HG03575 (cell line): ENCODE measurements around the gene PRAMEF17.
"Not testable (repeated sequence)": the region's sequence is repeated elsewhere in the genome, so short reads cannot be mapped to it uniquely, and the experiment has no call there.

ENCODE experiments used
- ATAC-seq: cut with Tn5 transposase; IDR thresholded peaks from one replicate; pipeline ENCODE4 v1.9.1; 2021; ENCODE audit not compliant: unreplicated experiment, insufficient number of reproducible peaks, low FRiP score; ENCODE audit errors: extremely low read depth

The PRAMEF17 gene, protein sequence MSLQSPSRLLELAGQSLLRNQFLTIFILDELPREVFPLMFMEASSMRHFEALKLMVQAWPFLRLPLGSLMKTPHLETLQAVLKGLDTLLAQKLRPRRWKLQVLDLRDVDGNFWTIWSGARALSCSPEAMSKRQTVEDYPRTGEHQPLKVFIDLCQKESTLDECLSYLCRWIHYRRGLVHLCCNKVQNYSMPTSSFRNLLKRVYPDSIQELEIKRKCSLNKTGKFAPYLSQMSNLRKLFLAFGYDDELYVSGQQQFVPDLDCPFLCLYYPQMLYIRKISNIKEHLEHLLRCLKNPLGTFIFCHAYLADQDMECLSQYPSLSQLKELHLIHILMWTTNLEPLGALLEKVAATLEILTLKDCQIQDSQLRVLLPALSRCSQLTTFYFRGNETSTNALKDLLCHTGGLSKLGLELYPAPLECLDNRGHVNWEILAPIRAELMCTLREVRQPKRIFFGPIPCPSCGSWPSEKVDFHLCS

GRCh38 chr1:13389332-13389731 lies at the start of gene PRAMEF17:
Gene PRAMEF17, plus strand, starts transcription at chr1:13389632. Its CDS starts 26 bp downstream, at chr1:13389658.
- not testable (repeated sequence) for ATAC-seq

- ATAC-seq: not testable (repeated sequence)
Measured at GRCh38 chr1:13342496-13342895, 46.9 kb upstream of the PRAMEF17 start.

DNA sequence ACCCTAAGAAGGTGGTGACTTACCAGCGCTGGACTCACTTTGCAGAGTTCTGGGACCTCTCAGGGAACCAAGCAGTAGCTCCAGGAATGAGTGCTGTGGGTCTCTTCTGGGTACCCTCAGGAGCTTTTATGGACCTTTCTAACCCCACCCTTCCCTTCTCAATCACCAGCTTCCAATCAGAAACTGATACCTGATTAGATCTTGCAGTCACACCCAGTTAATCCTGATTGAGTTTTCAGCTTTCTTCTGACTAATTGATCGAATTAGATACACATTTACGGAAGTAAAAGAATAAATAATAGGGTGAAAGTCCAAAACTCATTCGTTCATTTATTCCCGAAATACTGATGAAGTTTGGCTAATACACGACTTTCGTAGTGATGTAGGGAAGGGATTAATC lies 42.4 kb upstream of the PRAMEF17 start, which contains the start of gene PRAMEF14:
Gene PRAMEF14 (minus strand): TSS at position 101 of the 400 bp plus-strand sequence. CDS start 1,820 bp downstream, outside the sequence.
- not testable (repeated sequence) for ATAC-seq

DNA sequence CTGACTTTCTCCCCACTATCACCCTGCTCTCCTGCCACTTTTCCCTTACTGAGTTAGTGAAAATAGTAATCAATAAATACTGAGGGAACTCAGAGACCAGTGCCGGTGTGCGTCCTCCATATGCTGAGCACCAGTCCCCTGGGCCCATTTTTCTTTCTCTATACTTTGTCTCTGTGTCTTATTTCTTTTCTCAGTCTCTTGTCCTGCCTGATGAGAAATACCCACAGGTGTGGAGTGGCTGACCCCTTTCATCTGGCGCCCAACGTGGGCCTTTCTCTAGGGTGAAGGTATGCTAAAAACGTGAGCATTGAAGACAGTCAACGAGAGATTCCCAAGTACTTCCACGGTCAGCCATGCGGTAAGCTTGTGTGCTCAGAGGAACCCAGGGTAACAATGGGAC lies 36.0 kb upstream of the PRAMEF17 start:
- not testable (repeated sequence) for ATAC-seq

- not testable (repeated sequence) for ATAC-seq
Measured at GRCh38 chr1:13354475-13354874, 35.0 kb upstream of the PRAMEF17 start.

DNA sequence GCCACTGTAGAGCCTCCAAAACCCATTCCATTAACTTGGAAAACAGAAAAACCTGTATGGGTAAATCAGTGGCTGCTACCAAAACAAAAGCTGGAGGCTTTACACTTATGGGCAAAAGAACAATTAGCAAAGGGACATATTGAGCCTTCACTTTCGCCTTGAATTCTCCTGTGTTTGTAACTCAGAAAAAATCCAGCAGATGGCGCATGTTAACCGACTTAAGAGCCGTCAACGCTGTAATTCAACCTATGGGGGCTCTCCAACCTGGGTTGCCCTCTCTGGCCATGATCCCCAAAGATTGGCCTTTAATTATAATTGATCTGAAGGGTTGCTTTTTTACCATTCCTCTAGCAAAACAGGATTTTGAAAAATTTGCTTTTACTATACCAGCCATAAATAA lies 32.7 kb upstream of the PRAMEF17 start:
- not testable (repeated sequence) for ATAC-seq

DNA sequence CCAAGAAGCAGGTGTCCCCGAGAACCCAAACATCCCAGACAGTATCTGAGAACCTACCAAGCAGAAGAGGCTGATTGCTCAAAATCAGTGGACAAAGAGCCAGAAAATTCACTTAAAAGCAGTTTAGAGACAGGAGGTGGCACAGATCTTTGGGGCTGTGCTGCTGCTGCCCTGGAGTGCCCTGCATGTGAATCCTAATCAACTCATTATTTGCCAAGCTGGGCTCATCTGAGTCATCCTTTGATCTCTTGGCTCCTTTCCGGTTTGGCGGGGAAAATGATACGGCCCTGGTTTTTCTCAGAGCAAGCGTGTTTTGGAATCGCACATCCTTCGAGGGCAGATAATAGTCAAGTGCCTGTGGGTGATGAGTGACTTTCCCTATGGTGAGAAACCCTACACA lies 27.1 kb upstream of the PRAMEF17 start:
- ATAC-seq: not testable (repeated sequence)

GRCh38 chr1:13364928-13365327 lies 24.5 kb upstream of the PRAMEF17 start:
- not testable (repeated sequence) for ATAC-seq

- ATAC-seq: not testable (repeated sequence)
Measured at GRCh38 chr1:13366536-13366935, 22.9 kb upstream of the PRAMEF17 start.

- ATAC-seq: not testable (repeated sequence)
Measured at GRCh38 chr1:13368544-13368943, 20.9 kb upstream of the PRAMEF17 start.

DNA sequence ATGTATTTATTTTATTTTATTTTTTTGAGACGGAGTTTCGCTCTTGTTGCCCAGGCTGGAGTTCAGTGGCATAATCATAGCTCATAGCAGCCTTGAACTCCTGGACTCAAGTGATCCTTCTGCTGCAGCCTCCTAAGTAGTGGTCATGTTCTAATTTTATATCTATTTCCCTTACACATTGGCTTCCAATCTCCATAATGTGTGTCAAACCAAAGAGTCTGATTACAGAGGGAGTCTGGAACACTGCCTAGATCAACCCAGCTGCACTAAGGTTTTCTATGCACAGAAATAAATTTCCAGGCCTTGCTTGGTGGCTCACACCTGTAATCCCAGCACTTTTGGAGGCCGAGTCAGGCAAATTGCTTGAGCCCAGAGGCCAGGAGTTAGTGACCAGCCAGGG lies 10.4 kb upstream of the PRAMEF17 start:
- ATAC-seq: not testable (repeated sequence)

DNA sequence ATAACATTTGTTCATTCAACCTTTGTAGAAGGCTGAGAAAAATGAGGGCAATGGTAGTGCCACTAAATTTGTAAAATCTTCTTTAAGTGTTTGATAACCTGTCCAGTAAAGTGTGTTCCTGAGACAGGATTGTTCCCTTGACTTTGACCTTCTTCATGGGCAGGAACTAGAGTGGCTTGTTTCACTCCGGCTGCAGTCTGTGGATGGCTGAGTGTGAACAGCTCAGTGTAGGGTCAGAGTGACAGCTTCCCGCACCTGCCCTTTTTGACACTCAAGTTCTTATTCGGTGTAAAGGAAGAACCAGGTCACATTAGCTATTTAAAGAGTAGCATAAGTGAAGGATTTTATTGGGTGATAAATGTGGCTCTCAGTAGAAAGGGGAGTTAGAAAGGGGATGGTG lies 9.1 kb upstream of the PRAMEF17 start:
- not testable (repeated sequence) for ATAC-seq

DNA sequence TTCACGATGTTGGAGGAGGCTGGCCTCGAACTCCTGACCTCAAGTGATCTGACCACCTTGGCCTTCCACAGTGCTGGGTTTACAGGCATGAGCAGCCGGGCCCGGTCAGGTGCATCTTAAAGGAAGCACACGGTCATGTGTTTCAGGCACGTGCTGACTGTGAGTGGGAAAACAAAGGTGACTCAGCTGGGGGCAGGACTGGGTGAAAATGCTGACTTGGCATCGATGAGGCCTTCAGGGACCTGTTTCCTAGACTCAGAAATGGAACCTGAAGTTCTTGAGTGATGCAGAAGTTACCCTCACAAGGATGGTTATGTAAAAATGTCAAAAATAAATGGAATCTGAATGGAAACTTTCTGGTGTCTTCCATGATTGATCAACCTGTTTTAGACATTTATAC lies 3.6 kb downstream of the PRAMEF17 start:
- not testable (repeated sequence) for ATAC-seq

- ATAC-seq: not testable (repeated sequence)
Measured at GRCh38 chr1:13394761-13395160, 5.3 kb downstream of the PRAMEF17 start.

DNA sequence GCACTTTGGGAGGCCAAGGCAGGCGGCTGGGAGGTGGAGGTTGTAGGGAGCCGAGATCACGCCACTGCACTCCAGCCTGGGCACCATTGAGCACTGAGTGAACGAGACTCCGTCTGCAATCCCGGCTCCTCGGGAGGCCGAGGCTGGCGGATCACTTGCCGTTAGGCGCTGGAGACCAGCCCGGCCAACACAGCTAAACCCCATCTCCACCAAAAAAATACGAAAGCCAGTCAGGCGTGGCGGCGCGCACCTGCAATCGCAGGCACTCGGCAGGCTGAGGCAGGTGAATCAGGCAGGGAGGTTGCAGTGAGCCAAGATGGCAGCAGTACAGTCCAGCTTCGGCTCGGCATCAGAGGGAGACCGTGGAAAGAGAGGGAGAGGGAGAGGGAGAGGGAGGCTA lies 5.9 kb downstream of the PRAMEF17 start:
- ATAC-seq: not testable (repeated sequence)

DNA sequence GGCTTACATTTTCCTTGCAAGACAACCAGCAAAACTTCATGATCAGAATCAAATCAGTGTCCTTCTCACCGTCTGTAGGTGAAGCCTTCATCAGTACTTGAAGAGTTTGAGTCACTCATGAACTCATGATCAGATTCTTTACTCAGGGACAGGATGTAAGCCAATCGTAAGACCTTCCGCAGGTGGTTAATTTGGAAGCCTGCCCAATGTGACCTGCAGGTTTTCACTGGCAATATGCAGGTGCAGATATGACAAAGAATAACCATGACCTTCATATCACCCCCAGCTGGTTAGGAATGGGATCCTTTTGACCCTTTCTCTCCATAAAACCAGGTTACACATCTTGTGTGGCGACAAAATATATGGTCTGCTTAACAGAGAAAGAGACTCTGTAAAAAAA lies 18.4 kb downstream of the PRAMEF17 start:
- no peak for ATAC-seq

DNA sequence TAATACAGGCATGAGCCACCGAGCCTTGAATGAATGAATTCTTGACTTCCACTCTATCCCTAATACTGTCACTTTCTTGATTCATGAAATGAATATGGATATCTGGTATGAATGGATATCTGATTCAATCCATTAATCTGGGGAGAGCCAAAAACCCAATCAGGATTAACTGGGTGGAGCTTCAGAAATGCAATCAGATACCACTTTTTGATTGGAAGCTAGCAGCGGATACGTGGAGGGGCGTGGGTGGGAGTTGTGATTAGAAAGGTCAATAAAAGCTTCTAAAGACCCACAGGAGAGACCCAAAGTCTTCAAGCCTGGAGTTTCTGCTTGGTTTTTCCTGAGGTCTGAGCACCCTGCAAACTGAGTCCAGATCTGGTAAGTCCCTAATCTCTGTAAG lies 20.7 kb downstream of the PRAMEF17 start, which contains the start of gene PRAMEF20:
Gene PRAMEF20 (plus strand): TSS at position 301 of the 400 bp plus-strand sequence. CDS start 5,905 bp downstream, outside the sequence.
- not testable (repeated sequence) for ATAC-seq

DNA sequence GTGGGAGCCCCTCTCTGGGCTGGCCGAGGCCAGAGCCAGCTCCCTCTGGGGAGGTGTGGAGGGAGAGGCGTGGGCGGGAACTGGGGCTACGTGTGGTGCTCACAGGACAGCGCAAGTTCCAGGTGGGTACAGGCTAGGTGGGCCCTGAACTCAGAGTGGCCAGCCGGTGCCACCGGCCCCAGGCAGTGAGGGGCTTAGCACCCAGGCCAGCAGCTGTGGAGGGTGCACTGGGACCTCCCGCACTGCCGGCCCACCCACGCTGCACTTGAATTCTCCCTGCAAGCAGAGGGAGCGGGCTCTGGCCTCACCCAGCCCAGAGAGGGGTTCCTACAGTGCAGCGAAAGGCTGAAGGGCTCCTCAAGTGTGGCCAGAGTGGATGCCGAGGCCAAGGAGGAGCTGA lies 41.1 kb downstream of the PRAMEF17 start:
- ATAC-seq: no peak

GRCh38 chr1:13432251-13432650 lies 42.8 kb downstream of the PRAMEF17 start:
- ATAC-seq: no peak

DNA sequence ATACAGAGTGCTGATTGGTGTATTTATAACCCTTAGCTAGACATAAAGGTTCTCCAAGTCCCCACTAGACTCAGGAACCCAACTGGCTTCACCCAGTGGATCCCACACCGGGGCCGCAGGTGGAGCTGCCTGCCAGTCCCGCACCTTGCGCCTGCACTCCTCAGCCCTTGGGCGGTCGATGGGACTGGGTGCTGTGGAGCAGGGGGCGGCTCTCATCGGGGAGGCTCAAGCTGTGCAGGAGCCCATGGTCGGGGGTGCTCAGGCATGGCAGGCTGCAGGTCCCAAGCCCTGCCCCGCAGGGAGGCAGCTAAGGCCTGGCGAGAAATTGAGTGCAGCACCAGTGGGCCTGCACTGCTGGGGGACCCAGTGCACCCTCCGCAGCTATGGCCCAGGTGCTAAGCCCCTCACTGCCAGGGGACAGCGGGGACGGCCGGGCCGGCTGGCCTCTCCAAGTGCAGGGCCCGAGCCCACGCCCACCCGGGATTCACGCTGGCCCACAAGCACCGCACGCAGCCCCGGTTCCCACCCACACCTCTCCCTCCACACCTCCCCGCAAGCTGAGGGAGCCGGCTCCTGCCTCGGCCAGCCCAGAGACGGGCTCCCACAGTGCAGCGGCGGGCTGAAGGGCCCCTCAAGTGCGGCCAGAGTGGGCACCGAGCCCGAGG lies 44.4 kb downstream of the PRAMEF17 start:
- ATAC-seq: not testable (repeated sequence)
